CD4-positive, alpha-beta T cell treated with Interferon alpha-2 for 1 hour (primary cell): ENCODE measurements around the gene RFX4.
"Not testable (repeated sequence)": the region's sequence is repeated elsewhere in the genome, so short reads cannot be mapped to it uniquely, and the experiment has no call there.

Source experiments
- DNase-seq, 2 donors: peaks; one replicate each; pipeline ENCODE4 v3.0.0-alpha.2; 2020 to 2022

RFX4 gene

DNA sequence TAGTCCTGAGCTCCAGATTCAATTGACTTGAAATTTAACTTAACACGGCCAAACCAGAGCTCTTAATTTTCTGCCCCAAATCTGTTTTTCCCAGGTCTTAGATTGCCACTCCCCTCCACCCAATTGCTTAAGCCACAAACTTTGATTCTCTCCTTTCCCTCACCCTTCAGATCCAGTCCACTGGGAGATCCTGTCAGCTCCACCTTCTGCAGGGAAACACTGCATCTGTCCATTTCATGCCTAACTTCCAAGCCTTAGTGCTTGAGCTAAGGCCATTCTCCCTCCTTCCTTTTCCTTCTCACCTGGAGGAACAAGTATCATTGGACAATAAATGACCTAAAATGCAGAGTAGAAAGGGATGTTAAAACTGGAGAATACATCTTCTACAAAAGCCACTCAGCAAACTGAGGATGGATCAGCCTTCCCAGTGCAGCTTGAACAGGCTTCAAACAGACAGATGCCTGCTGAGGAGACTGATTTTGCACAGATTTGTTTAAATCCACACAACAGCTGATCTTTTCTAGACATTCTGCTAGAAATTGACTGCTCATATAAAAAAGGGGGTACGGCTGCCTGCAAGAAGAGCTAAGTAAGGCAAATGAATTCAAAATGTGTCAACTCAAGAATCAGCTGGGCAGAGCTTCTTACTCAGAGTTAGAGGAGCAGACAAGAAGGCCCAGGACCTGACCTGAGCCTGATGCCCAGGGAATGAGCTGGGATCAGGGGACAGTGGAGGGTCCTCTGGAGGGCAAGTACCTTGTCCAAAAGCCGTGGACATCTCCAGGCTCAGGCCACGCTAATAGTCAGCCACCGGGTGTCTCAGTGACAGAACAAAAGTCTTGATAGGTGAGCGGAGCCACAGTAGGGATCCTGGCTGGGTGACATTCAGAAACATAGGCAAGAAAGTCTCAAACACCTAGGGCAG lies 110.4 kb downstream of the RFX4 start:
- DNase-seq: no peak

DNA sequence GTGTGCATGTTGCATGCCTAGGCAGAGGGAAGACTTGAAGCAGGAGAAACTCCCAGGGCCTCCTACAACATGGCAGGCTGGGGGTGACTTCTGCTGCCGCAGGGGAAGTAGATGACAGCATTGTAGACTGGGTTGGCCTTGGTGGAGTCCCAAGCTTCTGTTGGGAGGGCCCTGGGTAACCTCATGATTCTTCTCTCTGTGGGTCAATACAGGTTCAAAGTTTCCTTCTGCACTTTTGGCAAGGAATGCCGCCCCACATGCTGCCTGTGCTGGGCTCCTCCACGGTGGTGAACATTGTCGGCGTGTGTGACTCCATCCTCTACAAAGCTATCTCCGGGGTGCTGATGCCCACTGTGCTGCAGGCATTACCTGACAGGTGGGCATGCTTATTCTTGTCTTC lies 113.3 kb downstream of the RFX4 start:
- no peak for DNase-seq

DNA sequence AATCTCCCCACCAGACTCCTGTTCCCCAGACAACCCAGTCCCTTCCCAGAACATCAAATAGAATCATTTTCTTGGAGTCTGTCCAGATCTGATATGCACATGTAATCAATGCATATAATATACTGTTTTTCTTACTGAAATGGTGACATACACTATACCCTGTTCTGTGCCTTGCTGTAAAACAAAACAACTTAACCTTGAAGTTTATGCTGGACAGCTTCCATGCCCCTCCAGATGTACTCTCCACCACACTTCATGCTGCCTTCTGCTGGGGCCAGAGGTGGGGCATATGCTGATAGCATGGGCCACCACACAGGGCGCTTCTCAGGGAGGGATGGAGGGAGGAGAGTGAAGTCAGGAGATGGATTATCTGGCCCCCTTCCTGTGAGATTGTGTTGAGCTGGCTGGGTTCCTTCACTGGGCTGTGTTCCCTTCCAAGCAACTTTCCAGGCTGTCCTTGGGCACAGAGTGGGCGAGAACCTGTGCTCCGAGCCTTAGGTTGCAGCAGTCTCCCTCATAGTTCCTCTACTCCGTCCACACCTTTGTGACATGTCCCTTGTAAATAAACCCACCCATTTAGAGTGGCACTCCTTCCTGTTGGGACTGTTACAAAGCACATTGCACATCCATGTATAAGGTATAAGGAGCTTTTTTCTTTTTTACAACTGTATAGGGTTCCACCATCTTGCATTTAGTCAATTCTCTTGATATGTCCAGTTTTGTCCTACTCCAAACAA lies 114.0 kb downstream of the RFX4 start:
- no peak for DNase-seq

DNA sequence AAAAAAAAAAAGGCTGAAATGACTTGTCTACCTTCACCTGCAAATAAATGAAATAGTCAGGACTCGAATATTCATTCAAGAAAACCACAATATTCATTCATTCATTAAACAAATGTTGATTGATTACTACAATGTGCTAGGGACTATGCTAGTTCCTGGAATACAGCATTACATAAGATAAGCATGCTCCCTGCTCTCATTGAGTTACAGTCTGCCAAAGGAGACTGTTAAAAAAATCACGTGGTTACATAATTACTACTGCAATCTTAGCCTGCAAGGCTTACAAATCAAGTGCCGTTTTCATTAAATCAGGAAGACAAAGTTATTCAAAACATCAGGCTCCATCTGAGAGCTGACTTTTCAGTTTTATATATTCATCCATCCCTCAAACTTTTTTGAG lies 121.3 kb downstream of the RFX4 start:
- no peak for DNase-seq

DNA sequence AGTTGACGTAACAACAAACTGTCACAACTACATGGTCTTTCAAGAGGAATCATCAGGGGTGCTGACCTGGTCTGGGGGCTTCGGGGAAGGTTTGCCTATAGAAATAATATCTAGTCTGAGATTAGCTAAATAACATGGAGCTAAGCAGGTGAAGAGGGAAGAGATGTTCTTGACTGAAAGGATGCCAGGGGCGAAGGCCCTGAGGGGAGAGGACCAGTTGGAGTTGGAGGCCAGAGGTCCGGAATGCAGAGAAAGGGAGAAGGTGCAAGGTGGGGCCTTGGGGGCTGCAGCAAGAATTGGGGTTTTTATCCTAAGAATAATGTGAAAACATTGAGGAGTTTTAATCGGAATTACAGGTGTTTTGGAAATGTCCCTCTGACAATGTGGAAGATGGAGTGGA lies 123.2 kb downstream of the RFX4 start:
- DNase-seq: no peak

DNA sequence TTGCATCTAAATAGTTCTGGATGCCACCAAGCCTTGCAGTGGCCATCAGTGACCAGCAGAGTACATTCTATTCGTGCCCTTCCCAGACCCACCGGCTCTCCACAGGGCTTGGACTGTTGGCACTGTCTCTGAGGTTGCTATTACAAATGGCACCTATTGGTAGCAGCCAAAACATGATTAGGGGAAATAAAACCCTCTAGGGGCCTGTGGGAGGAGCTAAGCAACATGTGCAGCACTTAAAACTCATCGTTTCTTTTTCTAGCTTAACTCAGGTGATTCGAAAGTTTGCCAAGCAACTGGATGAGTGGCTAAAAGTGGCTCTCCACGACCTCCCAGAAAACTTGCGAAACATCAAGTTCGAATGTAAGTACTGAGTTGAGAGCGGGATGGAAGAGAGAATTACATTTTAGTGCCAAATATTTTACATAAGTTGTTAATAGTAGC lies 126.3 kb downstream of the RFX4 start:
- no peak for DNase-seq

DNA sequence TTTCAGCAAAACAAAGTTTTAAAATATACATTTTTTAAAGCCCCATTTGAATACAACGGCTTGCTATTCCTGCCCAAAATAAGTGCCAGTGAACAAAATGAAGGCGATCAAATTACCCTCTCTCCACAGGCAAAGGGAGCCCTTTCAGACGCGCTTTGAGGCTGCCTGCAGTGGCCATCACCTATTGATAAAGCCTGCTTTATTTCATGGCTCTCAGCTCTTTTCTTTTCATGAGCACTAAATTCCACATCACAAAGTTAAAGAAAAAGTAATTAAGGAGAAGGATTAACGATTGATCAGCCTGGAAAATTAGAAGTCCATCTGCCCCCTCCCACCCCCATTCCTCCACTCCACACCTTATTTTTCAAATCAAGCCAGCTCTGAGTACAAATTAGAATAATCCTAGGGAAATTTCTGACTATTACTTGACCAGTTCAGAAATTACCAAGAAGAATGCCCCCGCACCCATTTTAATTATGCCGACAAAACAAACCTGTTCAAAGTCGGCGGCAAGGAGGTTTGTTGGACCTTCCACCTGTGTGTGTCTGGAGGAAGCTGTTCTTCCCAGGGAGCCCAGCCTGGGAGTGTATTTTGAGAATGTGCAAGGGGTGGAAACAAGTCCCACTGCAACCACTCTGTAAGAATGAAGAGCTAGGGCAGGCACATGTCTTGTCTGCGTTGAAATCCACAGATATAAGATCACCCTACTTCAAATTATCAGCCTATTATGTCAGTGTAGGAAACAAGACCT lies 127.5 kb downstream of the RFX4 start:
- DNase-seq: no peak

DNA sequence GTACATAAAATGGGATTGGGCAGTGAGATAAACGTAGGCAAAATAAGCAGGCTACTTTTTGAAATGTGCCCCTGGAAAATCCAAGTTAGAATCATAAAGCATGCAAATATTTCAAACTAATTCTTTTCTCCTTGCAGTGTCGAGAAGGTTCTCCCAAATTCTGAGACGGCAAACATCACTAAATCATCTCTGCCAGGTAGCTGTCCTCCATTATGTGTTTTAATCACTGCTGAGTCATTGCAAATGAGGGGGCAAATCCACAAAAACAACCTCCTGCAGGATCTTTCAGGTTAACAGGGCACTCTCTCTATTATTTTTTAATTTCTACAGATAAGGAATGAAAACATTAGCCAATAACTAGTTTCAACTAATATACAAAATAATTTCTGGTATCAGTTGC lies 128.5 kb downstream of the RFX4 start:
- no peak for DNase-seq

DNA sequence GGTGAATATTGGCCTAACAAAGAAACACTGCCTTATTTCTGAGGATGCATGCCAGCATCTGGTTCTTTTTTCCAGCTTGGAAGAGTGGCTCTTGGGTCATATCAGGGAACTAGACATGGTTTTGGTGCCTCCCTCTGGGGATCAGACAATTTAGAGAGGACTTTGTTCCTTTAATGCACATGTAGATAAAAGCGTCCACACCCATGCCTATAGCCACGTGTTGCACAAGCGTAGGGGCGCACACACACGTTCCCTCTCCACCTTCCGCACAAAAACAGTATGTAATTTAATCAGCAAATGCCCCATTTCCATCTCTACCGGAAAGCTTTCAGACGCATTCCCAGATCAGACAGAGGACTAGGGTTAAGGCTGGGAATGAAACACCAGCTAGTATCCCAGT lies 130.0 kb downstream of the RFX4 start:
- DNase-seq: no peak

DNA sequence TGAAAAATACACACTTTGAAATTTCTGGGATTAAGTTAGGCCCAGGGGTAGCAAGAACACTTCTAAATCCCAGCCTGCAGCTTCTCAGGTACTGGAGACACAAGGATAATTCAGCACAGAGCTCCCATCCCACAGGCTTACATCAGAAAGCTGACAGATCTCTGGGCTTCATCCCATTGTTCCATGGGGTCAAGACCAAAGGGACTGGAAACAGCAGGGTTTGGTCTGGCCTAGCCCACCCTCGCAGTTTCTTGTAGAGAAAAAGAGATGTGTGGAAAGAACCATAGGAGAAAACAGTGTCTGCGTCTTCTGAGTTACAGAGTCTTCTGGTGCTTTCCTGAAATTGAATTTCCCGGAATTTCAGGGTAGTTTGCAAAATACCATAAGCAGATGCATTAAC lies 132.1 kb downstream of the RFX4 start:
- DNase-seq: no peak

DNA sequence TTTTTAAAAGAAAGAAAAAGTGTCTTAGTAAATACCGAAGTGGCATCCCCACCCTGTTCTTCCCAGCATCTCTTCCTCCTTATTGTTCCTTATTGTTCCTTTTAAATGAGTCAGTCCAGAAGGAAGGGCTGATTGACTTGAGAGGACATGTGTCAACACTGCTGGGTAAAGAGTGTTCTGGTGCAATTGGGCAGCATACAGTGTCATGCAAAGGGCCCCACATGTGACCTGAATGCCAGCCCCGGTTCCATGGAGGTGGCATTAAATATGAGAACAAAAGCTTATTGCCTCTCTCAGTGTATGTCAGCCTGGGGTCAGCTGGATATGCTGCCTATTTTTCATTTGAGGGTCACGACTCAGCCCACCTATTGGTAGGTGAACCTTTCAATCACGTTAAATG lies 132.8 kb downstream of the RFX4 start:
- no peak for DNase-seq

DNA sequence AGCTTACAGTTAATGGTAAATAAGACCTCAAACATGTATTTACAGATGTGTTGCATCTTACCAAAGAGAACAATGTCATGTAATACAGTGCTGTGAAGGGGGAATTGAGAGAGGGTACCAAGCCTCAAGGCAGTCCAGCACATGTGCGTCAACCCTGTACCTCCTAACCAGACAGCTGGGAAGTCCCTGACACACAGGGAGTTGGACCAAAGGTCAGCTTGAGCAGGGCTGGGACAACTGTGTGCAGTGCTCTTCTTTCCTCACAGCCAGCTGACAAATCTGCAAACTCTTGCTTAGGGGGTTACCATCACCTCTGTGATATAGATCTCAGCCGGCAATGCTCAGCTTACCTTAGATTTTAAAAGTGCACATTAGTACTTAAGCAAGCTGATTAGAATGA lies 134.9 kb downstream of the RFX4 start:
- DNase-seq: no peak

DNA sequence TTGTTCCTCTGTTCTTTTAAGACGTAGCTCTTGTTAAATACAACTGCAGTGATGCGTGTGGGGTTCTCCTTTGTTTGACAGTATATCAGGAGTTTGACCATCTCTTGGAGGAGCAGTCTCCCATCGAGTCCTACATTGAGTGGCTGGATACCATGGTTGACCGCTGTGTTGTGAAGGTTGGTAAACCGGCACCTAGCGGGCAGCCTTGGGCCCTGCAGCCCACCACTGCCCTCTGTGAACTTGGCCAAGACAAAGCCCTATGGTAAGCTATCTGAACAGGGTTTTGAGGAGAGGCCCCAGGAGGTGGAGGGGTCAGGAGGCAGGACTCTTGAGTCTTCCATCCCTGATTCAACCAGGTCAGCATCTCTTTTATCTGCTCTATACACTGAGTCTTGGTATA lies 137.1 kb downstream of the RFX4 start:
- no peak for DNase-seq

DNA sequence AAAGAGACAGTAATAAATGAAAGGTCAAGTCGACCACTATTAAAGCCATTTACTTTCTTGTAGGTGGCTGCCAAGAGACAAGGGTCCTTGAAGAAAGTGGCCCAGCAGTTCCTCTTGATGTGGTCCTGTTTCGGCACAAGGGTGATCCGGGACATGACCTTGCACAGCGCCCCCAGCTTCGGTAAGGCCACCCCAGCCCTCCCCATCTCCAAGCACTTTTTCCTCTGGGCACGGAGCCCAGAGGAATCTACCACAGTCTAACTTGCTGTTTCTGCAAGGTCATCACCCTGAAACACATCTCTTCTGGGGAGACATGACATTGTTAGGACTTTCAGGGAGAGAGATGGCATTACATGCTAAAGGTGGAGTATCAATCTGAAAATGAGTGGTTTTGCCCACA lies 137.9 kb downstream of the RFX4 start:
- no peak for DNase-seq

DNA sequence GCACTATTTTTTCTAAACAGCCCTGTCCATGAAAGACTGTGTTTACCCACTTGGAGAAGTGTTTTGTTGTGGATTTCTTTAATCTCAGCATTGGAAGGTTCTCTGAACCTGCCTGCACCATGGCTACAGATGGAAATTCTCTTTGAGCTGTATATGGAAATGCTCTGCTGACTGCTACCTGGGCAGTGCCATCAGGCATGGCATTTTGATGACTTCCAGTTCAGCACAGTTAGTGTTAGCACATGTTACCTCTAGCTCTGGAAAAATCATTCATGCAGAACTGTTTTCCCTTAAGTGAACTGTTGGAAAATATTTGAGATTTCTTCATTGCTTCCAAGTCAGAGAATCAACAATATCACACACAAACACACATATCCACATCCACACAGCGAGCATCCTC lies 139.1 kb downstream of the RFX4 start:
- DNase-seq: no peak

DNA sequence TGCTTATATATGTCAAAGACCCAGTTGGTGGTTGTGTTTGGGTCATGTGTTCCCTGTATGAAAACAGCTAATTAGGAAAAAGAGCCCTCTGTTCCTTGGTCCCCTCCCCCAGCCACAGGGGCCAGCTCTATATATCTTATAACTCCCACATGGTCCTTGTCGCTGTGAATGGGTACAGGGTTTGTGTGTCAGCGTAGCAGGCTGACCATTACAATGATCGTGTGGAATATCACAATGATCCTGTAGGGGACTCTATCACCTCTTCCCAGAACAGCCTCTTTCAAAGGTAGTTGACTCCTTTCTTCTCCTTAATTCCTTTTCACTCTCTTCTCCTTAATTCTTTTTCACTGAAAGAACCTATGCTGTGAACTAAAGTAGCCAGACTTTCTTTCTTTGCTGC lies 140.0 kb downstream of the RFX4 start:
- DNase-seq: no peak

DNA sequence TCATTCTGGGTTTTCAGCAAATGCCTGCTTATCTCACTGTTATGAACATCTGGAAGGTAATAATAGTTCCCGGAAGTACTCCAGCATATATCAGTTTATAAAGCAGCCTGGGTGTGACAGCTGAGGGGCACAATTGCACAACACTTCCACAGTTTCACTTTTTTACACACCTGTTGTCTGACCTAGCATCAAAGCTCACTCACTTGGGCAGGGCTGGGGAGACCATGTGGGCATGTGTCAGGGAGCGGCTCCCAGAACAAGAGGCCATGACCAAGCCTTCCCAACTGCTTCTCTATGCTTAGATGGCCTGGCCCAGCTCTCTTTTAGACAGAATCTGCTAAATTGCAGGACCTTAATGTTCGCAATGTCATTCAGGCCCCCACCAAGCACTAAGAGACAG lies 140.6 kb downstream of the RFX4 start:
- DNase-seq: no peak

DNA sequence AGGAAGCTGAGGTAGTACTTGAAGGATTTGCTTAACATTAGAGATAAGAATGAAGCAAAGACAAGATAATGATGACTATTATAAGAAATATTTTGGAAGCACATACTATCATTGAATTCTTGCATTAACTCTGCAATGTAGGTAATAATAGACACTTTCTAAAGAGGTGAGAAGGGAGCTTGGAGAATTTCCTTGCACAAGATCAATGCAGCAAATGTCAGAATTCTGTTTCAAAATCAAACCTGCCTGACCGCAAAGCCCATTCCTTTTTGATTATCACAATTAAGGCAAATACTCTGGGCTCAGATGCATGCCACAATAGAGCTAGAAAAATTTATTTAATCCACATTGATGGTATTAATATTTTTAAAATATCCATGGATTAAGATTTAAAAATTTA lies 141.3 kb downstream of the RFX4 start:
- DNase-seq: no peak

DNA sequence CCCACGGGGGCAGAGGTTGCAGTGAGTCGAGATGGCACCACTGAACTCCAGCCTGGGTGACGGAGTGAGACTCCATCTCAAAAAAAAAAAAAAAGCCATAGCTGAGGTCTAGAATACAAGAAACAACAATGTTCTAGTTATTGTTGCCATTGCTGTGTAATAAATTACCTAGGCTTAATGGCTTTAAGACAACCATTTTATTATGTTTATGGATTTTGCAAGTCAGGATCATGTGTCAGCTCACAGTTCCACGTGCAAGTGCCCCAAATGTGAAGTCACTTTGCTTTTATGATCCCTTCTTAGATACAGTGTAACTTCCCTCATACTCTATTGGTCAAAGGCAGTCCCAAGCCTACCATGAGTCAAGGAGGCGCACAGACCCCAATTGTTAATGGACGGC lies 142.1 kb downstream of the RFX4 start:
- DNase-seq: no peak

DNA sequence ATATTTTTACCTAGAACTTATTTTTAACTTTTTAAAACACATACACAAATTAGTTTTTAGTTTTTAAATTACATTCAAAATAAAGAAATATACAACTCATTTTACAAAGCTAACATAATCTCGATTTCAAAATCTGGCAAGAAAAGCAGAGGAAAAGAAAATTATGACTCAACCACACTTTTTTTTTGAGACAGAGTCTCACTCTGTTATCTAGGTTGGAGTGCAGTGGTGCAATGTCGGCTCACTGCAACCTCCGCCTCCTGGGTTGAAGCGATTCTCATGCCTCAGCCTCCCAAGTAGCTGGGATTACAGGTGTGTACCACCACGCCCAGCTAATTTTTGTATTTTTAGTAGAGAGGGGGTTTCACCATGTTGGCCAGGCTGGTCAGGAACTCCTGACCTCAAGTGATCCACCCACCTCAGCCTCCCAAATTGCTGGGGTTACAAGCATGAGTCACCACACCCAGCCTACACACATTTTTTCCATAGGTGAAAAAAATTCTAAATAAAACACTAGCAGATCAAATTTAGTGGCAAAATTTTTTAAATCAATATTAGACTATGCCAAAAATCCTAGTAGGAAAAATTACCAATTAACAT lies 143.9 kb downstream of the RFX4 start:
- DNase-seq: not testable (repeated sequence)

DNA sequence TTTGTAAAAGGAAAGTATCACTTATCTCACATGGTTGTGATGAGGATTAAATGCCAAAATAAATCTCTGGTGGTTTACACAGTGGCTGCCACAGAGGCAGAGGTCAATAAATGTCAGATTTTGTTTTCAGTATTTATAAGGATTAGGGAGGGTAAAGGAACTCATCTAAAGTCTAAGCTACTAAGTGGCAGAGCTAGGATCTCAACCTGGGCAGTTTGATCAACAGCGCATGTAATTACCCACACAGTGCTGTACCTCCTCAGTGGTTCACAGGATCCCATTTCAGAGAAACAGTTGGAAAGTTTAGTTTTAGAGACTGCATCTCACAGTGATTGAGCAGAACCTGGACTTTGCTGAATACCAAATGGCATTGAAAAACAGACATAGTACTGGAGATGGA lies 146.8 kb downstream of the RFX4 start:
- DNase-seq: no peak

DNA sequence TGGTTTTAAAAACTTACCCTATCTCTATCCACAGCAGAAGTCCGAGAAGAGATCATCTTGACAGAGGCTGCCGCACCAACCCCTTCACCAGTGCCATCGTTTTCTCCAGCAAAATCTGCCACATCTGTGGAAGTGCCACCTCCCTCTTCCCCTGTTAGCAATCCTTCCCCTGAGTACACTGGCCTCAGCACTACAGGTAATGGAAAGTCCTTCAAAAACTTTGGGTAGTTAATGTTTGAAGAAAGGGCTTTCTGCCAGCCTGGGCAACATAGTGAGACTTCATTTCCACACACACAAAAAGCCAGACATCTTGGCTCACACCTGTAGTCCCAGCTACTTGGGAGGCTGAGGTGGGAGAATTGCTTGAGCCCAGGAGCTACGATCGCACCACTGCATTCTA lies 150.1 kb downstream of the RFX4 start:
- no peak for DNase-seq

DNA sequence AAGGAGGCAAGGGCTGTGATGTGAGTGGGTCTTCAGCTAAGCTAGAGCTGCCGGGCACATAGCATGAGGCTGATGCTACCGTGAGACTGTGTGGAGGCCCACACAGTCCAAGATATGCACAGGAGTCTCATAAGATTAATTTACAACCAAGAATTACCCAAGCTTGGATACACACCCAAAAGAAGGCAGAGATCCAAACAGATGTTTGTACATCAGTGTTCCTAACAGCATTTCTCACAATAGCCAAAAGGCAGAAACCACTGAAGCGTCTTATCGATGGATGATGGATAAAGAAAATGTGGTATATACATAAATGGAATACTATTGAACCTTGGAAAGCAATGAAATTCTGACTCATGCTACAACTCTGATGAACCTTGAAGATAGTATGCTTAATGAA lies 150.9 kb downstream of the RFX4 start:
- DNase-seq: no peak
